Measurements from ENCODE around the gene HSF2BP.
"Not testable (repeated sequence)": the region's sequence is repeated elsewhere in the genome, so short reads cannot be mapped to it uniquely, and the experiment has no call there.

The HSF2BP gene

GRCh38 chr21:43596616-43597015 lies 62.7 kb downstream of the HSF2BP start:
- DNase-seq, result no peak

DNA sequence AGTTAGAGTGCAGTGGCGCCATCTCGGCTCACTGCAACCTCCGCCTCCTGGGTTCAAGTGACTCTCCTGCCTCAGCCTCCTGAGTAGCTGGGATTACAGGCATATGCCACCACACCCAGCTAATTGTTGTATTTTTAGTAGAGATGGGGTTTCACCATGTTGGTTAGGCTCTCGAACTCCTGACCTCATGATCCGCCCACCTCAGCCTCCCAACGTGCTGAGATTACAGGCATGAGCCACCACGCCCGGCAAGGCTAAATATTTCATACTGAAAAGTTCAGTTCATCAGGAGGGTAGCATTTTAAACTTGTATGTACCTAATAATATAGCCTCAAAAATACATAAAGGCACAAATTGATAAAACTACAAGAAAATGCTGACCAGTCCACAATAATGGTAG lies 63.5 kb downstream of the HSF2BP start:
- DNase-seq, result not testable (repeated sequence)

DNA sequence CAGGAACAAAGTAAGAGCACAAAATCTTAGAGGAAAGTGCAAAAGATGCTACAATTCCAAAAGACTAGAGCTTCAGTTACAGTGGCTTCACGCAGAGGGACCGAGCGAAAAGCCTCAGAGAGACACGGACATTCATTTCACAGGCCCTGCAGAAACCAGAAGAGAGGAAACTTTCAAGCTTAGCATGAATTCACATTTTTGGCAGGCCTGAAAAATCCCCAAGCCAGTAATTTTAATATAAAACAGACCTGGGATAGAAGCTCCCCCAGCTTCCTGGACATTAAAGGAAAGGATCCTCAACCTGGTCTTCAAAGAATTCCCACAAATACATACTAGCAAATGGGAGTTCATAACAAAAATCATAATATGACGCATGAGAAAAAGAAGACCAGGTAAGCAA lies 66.2 kb downstream of the HSF2BP start:
- DNase-seq, result no peak

DNA sequence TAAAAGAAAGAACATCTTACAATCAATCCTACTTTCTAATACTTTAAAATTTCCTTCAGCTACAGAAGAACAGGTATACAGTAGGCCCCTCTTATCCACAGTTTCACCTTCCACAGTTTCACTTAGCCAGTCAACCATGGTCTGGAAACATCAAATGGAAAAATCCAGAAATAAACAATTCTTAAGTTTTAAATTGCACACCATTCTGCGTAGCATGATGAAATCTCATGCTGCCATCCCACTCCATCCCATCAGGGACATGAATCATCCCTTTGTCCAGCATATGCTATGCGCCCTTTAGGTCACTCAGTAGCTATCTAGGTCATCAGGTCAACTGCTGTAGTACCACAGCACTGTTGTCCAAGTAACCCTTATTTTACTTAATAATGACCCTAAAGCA lies 67.7 kb downstream of the HSF2BP start:
- no peak for DNase-seq

- no peak for DNase-seq
Observed at GRCh38 chr21:43590194-43590593, 69.1 kb downstream of the HSF2BP start.

DNA sequence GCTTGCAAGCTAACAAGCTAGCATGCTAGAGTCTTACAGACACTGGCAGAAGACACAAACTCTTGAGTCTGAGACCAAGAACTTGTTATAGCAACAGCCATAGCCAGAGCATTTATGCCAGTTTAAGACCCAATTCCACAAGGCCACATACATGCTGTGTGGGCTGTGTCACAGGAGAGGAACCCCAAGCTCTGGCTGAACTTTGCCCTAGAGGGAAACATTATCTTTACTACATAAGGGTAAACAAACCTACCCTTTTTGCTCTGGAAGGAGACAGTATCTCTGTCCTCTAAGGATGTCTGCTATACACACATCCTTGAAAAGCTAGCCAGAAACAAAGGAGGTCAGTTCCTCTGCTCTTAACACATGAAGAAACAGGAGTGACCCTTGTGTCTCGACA lies 70.3 kb downstream of the HSF2BP start:
- DNase-seq, result no peak

DNA sequence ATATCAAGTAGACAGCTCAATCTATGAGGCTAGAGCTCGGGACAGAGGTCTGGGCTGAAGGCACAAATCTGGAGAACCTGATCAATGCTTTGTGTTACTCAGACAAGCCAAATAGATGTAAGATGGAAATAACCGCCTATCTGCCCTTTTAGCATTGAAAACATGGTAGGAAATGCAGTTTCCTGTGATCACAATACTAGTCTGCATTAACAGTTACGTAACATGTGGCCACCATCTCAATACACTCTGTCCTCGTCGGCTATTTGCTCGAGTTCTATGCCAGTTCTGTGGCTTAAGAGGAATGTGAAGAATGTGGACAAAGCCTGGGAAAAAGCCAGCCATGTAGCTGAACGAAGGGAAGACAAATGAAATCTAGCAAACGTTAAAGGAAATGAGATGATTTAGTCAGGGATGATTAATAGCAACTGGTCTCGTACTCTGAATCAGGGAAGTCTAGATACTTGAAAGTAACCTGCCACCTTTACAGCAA lies 73.3 kb downstream of the HSF2BP start:
- no peak for DNase-seq

GRCh38 chr21:43585514-43585913 lies 73.8 kb downstream of the HSF2BP start:
- DNase-seq, result no peak

- DNase-seq, result no peak
Observed at GRCh38 chr21:43581453-43581852, 77.8 kb downstream of the HSF2BP start.

DNA sequence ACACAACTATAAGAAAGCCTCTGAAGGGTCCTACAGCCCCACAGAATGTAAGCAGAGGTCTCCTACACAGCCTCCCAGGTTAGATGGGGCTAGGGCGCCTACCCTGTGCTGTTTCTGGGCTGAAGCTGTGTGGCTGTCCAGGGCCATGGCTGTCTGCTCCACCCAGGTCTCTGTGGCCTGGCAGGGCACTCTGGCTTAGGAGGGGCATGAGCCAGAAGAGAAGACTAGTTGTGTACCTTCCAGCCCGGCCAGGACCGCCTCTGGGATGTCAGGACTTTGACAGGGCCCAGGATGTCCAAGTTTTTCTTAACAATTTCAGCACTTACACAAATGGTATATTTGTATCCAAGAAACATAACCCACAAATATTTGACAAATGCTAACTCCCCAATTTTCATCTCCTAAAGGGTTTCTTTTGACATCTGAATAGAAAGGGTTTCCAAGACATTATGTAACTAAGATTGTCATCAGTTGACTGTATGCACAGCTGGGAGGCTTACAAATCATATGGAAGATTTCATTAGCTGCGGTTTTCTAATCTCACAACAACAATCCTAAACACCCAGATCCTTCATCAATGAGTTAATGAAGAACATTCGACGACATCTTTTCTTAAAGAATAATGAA lies 80.5 kb downstream of the HSF2BP start:
- DNase-seq, result no peak

- DNase-seq, result no peak
Observed at GRCh38 chr21:43575473-43575844, 83.8 kb downstream of the HSF2BP start.

- no peak for DNase-seq
Observed at GRCh38 chr21:43574741-43575472, 84.4 kb downstream of the HSF2BP start.

DNA sequence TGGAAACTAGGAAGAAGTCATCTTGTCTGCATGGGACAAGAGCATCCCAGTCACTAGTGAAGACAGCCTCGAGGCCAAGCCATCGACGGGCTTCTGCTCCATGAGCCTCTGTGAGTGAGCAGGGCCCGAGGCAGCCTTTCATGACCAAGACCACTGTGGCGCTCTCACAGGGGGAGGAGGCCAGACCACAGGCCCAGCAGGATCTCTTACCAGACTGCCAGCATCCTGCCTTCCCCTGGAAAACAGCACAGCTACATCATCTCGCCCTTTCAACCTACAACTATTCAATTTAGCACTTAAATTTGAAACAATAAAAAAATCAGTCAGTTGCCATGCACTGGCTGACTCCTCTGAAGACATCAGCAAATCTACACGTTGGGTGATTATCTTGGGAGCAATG lies 85.4 kb downstream of the HSF2BP start:
- no peak for DNase-seq

DNA sequence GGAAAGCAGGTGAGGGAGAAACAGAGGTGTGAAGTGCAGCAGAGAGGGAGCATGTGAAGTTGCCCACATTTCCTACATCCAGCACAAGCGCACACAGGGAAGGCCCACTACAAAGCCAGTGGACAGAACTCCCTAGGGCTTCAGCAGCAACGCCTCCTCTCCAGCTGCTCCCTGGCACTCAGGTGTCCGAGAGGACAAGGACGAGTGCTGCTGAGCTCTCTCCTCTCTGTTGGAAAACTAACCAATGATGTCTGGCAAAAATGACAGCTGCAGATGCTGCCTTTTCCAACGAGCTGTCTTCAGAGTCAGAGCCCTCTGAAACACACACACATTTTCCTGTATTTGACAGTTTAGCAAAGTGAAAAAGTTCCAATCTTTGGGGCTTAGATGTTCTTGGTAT lies 86.8 kb downstream of the HSF2BP start:
- DNase-seq, result no peak

GRCh38 chr21:43571976-43572375 lies 87.3 kb downstream of the HSF2BP start:
- no peak for DNase-seq

GRCh38 chr21:43570195-43570594 lies 89.1 kb downstream of the HSF2BP start:
- not testable (repeated sequence) for DNase-seq

DNA sequence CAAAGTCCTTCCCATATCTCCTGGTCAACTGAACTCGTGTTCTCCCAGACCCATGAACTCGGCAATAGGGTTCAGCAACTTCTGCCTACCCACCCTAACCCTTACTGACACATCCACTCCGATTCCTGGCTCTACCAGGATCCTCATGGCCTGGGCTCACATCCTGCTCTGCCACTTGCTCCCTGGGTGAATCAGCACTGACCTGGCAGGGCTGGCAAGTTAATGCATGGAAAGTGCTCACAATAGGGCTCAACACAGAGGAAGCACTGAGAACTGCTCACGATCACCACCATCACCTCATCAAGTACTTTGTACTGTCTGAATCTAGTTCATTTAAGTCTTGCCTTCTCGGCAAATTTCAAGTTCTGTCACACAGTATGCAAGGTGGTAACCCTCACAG lies 96.8 kb downstream of the HSF2BP start:
- not testable (repeated sequence) for DNase-seq

GRCh38 chr21:43540561-43540960 lies 118.7 kb downstream of the HSF2BP start:
- DNase-seq, result not testable (repeated sequence)

- DNase-seq, result not testable (repeated sequence)
Observed at GRCh38 chr21:43522495-43523131, 136.7 kb downstream of the HSF2BP start.

DNA sequence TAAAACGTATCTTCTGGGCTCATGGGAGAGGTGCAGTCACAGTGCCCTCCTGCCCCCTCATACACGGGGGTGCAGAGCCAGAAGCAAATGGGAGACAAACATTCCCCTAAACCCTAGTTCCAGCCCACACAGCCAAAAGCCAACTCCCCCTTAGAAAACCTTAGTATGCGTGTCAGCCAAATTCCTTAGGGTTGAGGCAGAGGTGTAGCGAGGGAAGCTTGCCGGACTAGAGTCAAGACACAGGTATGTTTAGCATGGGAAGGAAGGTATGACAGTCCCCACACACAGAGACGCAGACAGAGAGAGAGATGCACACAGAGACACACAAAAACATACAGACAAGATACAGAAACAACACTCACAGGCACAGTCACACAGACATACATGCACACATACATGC lies 141.6 kb downstream of the HSF2BP start:
- not testable (repeated sequence) for DNase-seq

GRCh38 chr21:43516860-43517627 lies 142.2 kb downstream of the HSF2BP start:
- DNase-seq, result not testable (repeated sequence)

DNA sequence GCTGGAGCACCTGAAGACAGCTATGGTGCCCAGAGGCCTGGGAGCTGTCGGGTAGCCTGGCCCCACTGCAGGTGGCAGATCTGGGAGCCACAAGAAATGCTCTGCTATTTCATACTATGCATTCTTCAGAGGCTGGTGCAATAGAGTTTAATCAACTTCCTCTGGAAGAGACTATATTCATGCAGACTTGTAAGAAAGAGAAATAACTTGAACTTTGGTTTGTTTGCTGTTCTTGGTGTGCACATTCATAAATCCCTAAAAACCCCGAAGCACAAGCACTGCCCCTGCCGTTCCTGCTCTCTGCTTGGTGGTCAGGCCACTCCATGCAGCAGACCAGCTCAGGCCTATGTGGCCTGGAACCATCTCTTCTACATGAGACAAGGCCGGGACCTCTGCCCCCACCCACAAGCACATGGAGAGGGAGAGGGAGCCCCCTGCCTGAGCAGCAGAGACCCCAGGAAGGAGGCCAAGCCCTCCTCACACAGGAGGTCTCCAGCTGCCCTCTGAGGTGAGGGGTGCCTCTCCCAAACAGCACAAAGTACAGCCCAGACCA lies 142.9 kb downstream of the HSF2BP start:
- not testable (repeated sequence) for DNase-seq

- not testable (repeated sequence) for DNase-seq
Observed at GRCh38 chr21:43514834-43515233, 144.5 kb downstream of the HSF2BP start.

Measured in GF-D8 (cell line).